NCI-H1436 treated with DMSO at 0.1 percent for 48 hours (cell line): ENCODE measurements around the gene PTPRN.
"Not testable (repeated sequence)": the region's sequence is repeated elsewhere in the genome, so short reads cannot be mapped to it uniquely, and the experiment has no call there.

Experiments used
- DNase-seq: peaks from one replicate; lab custom pipeline; 2025; lab: John Stamatoyannopoulos, UW

Gene PTPRN

GRCh38 chr2:219287580-219288265 is 21.5 kb downstream of the PTPRN start:
- no peak for DNase-seq

GRCh38 chr2:219287116-219287440 is 22.1 kb downstream of the PTPRN start:
- DNase-seq, result not testable (repeated sequence)

GRCh38 chr2:219286436-219287115 is 22.6 kb downstream of the PTPRN start:
- DNase-seq, result no peak

DNA sequence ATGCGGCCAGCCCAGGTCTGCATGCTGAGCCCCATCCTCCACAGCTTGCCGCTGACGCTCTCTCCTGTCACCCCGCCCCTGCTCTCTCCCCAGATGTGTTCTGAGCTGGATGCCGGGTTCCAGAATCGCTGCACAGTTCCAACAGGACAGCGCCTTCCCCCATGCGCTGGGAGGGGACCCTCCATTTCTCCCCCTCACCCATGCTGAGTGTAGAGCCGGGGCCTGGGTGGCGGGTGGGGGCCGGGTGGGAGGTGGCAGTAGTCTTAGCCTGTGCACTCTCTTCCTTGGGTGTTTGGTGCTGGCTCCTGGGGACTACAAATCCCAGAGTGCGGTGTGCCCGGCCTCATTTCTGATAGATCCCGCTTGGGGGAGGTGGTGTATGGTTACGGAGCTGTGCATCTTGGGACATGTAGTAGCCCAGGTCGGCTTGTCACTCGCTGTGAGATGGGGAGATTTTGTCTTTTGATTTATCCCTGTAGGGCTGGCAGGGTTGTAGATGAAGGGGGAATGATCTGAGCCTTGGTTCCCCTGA is 23.2 kb downstream of the PTPRN start:
- no peak for DNase-seq

- no peak for DNase-seq
Observed at GRCh38 chr2:219285373-219285735, 23.8 kb downstream of the PTPRN start.

DNA sequence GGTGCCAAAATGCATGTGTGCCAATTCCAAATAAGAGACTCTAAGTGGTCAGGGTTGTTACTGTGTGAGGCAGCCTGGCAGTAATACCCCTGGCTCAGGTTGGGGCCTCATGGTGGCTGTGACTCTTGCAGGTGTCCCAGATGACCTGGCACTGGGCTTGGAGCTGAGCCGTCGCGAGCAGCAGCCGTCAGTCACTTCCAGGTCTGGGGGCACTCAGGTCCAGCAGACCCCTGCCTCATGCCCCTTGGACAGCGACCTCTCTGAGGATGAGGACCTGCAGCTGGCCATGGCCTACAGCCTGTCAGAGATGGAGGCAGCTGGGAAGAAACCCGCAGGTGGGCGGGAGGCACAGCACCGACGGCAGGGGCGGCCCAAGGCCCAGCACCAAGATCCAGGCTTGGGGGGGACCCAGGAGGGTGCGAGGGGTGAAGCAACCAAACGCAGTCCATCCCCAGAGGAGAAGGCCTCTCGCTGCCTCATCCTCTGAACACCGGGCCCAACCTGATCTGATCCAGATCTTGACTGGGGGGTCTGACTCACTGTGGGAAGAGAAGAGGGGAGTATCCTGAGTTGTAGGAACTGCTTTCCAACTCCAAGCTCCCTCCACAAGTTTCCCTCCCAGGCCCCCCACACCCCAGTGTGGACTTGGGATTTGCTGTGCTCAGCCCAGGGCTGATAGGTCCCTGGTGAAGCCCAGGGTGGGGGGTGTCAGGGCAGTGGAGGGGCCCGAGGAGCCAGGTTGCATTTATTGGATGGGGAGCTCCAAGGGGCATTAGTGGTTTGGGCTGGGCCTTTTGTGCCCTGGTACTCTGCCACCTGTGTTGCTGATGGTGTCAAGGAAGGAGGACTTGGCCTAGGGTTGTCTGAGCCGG is 24.5 kb downstream of the PTPRN start:
- no peak for DNase-seq

GRCh38 chr2:219282943-219283581 is 26.1 kb downstream of the PTPRN start:
- DNase-seq, result no peak

GRCh38 chr2:219282375-219282774 is 26.8 kb downstream of the PTPRN start:
- DNase-seq, result no peak

DNA sequence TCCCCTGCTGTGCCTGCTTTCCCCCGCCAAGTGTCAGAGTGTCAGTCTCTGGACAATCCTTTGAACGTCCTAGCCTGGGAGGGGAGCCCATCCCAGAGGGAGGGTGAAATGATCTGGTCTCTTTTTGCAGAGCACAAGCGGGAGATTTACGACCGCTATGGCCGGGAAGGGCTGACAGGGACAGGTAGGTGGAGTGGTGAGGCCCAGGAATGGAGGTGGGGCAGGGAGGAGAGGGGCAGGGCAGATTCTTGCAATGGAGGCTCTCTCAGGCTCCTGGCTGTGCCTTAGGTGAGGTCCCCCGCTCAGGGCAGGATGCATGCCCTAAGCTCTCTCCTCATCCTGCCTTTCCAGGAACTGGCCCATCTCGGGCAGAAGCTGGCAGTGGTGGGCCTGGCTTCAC is 27.6 kb downstream of the PTPRN start:
- DNase-seq, result no peak

GRCh38 chr2:219280651-219281050 is 28.6 kb downstream of the PTPRN start:
- DNase-seq, result no peak

GRCh38 chr2:219279916-219280516 is 29.2 kb downstream of the PTPRN start:
- no peak for DNase-seq

- peak; percentile 86 for DNase-seq
Observed at GRCh38 chr2:219279151-219279915, 29.9 kb downstream of the PTPRN start, which contains the start of gene DNAJB2. Gene DNAJB2, plus strand, starts transcription at chr2:219279366. Its CDS starts 468 bp downstream, at chr2:219279834.

- DNase-seq, result no peak
Observed at GRCh38 chr2:219278655-219279150, 30.5 kb downstream of the PTPRN start.

- DNase-seq, result peak; percentile 45
Observed at GRCh38 chr2:219277703-219278654, 31.2 kb downstream of the PTPRN start.

DNA sequence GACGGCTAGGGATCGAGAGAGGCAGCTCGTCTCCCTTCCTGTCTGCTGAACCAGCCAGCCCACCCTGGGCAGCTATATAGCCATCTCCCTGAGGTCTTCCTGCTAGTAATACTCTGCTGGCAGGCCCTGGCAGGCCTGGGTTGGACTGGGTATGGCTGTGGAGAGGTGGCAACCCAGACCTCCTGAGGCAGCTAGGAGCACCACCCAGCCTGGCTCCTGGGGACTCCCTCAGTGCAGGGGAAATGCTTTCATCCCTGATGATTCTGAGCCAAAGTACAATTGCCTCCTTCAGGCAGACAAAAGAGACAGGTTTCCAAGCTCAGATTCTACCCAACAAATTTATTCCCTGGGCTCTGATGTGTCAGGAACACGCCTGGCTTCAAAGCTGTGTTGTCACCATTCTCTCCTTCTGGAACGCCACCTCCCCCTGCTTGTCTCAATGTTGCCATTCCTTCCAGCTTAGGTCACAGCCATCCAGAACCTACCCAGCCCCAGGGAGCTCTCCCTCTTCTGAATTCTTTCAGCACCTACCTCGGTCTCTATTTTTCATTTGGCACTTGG is 34.8 kb downstream of the PTPRN start:
- DNase-seq, result no peak

- DNase-seq, result no peak
Observed at GRCh38 chr2:219273937-219274336, 35.3 kb downstream of the PTPRN start.

DNA sequence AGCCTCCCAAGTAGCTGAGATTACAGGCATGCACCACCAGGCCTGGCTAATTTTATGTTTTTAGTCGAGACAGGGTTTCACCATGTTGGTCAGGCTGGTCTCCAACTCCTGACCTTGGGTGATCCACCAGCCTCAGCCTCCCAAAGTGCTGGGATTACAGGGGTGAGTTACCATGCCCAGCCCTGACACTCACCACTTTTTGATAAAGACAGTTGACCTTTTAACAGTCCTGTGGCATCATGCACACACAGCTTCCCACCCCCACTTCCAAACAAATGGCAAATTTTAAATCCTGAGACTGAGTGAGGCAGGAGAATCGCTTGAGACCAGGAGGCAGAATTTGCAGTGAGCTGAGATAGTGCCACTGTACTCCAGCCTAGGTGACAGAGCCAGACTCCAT is 36.2 kb downstream of the PTPRN start:
- no peak for DNase-seq

DNA sequence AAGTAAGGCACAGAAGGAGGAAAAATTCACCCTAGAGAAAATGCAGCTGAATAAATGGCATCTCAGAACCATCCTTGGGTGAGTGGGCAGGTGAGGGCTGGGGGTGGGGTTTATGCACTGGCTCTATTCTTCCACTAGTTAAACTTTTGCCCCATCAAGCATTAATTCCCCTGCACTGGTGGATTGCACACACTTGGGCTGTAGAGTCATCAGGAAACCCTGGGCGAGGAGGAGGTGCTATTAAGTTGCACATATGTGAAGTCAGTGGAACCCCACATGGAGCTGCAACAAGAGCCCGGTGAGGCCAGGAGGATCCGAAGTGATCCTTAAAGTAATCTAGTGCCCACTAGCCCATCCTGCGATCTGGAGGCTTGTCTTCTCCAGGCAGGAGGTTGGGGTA is 36.8 kb downstream of the PTPRN start:
- DNase-seq, result no peak

GRCh38 chr2:219271021-219271420 is 38.2 kb downstream of the PTPRN start:
- no peak for DNase-seq
